ENCODE data around the gene ESYT2. TPM values are rescaled to one million over a fixed set of nuclear protein-coding genes. Genes with fewer than 3 reads are reported as not detected.

The ESYT2 gene
- total and polyA plus RNA-seq, 7 donors, result 27.5 to 63.4 (median 44.0) TPM

- 72 to 85% (median 79%) methylated on average over 1 of the region's 1 CpG for WGBS, 3 donors
- TF ChIP-seq CTCF (IDR thresholded peaks at IDR 0.05), result no peak
- DNase-seq, result no peak
- Histone ChIP-seq H3K27ac (no peak overlapping the region), H3K36me3 (ENCODE audit: insufficient read depth in 1 of 2, low read depth in 1 of 2) (peaks cover 3 to 6% of the 10 kb centered on the region in 2 donors), H3K27me3 (ENCODE audit: insufficient read depth in 3 of 3, low read length in 2 of 3) (no peaks in the 10 kb centered on the region), H3K4me1 (peaks cover 14% of the 10 kb centered on the region), H3K9me3 (no peaks in the 10 kb centered on the region), H3K4me3 (no peak overlapping the region)
- intact Hi-C loops (cut with DNase I), result no loop called here
- ATAC-seq, result no peak
These were observed 19.7 kb downstream of the ESYT2 start for GRCh38 chr7:158809596-158809995.

- peaks cover 11% of the 10 kb centered on the region for H3K4me1 ChIP-seq
These were observed 21.2 kb downstream of the ESYT2 start for GRCh38 chr7:158808126-158808525.

GRCh38 chr7:158805937-158806336 lies 23.4 kb downstream of the ESYT2 start:
- H3K27ac ChIP-seq, result no peak overlapping the region
- intact Hi-C loops (cut with DNase I), result no loop called here
- no peaks in the 10 kb centered on the region for H3K9me3 ChIP-seq
- 72 to 88% (median 76%) methylated on average over 21 of the region's 21 CpGs for WGBS, 3 donors
- no peaks in the 10 kb centered on the region for H3K27me3 ChIP-seq (ENCODE audit: insufficient read depth in 3 of 3, low read length in 2 of 3)
- no peak for TF ChIP-seq CTCF (IDR thresholded peaks at IDR 0.05)
- peaks cover 3 to 6% of the 10 kb centered on the region in 2 donors for H3K36me3 ChIP-seq (ENCODE audit: insufficient read depth in 1 of 2, low read depth in 1 of 2)
- H3K4me1 ChIP-seq, result peaks cover 11% of the 10 kb centered on the region
- no peak overlapping the region for H3K4me3 ChIP-seq
- DNase-seq (no peak), ATAC-seq (peak in 1 of 4 donors; percentile 34)

More at GRCh38 chr7:158808126-158808525, 21.2 kb downstream of the ESYT2 start:
- ATAC-seq (no peak), DNase-seq (no peak)
- H3K36me3 ChIP-seq (ENCODE audit: insufficient read depth in 1 of 2, low read depth in 1 of 2), result peaks cover 3 to 6% of the 10 kb centered on the region in 2 donors
- intact Hi-C loops (cut with DNase I), result no loop called here
- H3K27me3 ChIP-seq (ENCODE audit: insufficient read depth in 3 of 3, low read length in 2 of 3), result no peaks in the 10 kb centered on the region
- no peaks in the 10 kb centered on the region for H3K9me3 ChIP-seq
- no peak for TF ChIP-seq CTCF (IDR thresholded peaks at IDR 0.05)
- H3K27ac ChIP-seq, result no peak overlapping the region
- 92 to 95% (median 94%) methylated on average over 18 of the region's 18 CpGs for WGBS, 3 donors
- no peak overlapping the region for H3K4me3 ChIP-seq

GRCh38 chr7:158805414-158805813 lies 23.9 kb downstream of the ESYT2 start:
- H3K27me3 ChIP-seq (ENCODE audit: insufficient read depth in 3 of 3, low read length in 2 of 3), result no peaks in the 10 kb centered on the region
- H3K36me3 ChIP-seq (ENCODE audit: insufficient read depth in 1 of 2, low read depth in 1 of 2), result peaks cover 3 to 6% of the 10 kb centered on the region in 2 donors
- DNase-seq (no peak), ATAC-seq (no peak)
- peaks cover 11% of the 10 kb centered on the region for H3K4me1 ChIP-seq
- intact Hi-C loops (cut with DNase I), result no loop called here
- no peak overlapping the region for H3K27ac ChIP-seq
- no peak for TF ChIP-seq CTCF (IDR thresholded peaks at IDR 0.05)
- H3K9me3 ChIP-seq, result no peaks in the 10 kb centered on the region
- WGBS, 3 donors, result 64 to 69% (median 69%) methylated on average over 2 of the region's 2 CpGs
- no peak overlapping the region for H3K4me3 ChIP-seq

GRCh38 chr7:158804335-158804734 lies 25.0 kb downstream of the ESYT2 start:
- Histone ChIP-seq H3K4me3 (no peak overlapping the region), H3K27ac (no peak overlapping the region), H3K9me3 (no peaks in the 10 kb centered on the region), H3K27me3 (ENCODE audit: insufficient read depth in 3 of 3, low read length in 2 of 3) (no peaks in the 10 kb centered on the region), H3K36me3 (ENCODE audit: insufficient read depth in 1 of 2, low read depth in 1 of 2) (peaks cover 3 to 6% of the 10 kb centered on the region in 2 donors), H3K4me1 (peaks cover 11% of the 10 kb centered on the region)
- 97 to 98% (median 97%) methylated on average over 22 of the region's 22 CpGs for WGBS, 3 donors
- no peak for TF ChIP-seq CTCF (IDR thresholded peaks at IDR 0.05)
- ATAC-seq (no peak), DNase-seq (no peak)
- intact Hi-C loops (cut with DNase I), result no loop called here

Data from psoas muscle (tissue), 8 donors.